Activated CD4-positive, alpha-beta T cell treated with anti-CD3 and anti-CD28 coated beads, Interleukin-2, Interleukin-4, amounts not matched to agents 100 ng/mL and 50 ng/mL, durations not matched to agents 16 hours and 8 hours (primary cell): ENCODE data around the gene LAG3.

Experiments used
- DNase-seq: peaks from one replicate; pipeline ENCODE4 v3.0.0-alpha.2; 2020; ENCODE audit warnings: low spot score

LAG3 gene

GRCh38 chr12:6824085-6824775 is 51.9 kb downstream of the LAG3 start:
- no peak for DNase-seq

- no peak for DNase-seq
These were observed 52.6 kb downstream of the LAG3 start for GRCh38 chr12:6824901-6825381.

- peak; percentile 81 for DNase-seq
These were observed 53.2 kb downstream of the LAG3 start for GRCh38 chr12:6825398-6826124.

DNA sequence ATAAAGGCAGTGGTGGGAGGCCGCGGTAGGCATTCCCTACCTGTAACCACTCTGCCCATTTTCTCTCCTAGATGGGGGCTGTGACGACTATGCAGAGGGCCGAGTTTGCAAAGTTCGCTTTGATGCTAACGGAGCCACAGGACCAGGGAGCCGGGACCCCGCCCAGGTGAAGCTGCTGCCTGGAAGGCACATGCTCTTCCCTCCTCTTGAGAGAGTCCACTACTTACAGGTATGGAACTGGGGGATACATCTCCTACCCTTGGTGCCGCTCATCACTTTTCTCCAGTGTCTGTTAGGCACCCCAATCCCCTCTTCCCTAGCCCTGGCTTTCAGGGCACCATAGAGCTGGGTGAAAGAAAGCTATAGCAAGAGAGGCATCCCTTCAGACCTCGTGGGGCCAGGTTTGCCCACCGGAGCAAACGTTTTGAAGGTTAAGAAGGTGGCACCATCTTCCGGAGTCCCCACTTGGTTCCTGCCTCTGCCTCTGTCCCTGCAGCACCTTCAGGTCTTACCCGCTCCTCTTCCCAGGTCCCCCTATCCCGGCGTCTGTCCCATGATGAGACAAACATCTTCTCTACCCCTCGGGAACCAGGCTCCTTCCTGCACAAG is 53.9 kb downstream of the LAG3 start:
- no peak for DNase-seq

- no peak for DNase-seq
These were observed 54.6 kb downstream of the LAG3 start for GRCh38 chr12:6826734-6827436.

GRCh38 chr12:6827437-6827911 is 55.2 kb downstream of the LAG3 start:
- DNase-seq: peak; percentile 35
